AG10803 (cell line): ENCODE data around the gene GALNT7.

Experiments
- DNase-seq: peaks from one replicate; pipeline ENCODE4 v3.0.0; 2010; ENCODE audit warnings: low read depth
- H3K4me3 ChIP-seq: 2 replicates; pipeline ENCODE4 v1.5.1; 2011; ENCODE audit warnings: mild to moderate bottlenecking, low read length, control low read depth
- TF ChIP-seq, protein P1 (sequence below): conservative IDR thresholded peaks from 2 replicates; pipeline ENCODE4 v1.5.1; 2011; ENCODE audit warnings: mild to moderate bottlenecking, low read length, control low read depth, inconsistent platforms

Gene GALNT7

GRCh38 chr4:173277340-173277739 lies 108.7 kb downstream of the GALNT7 start:
- TF ChIP-seq, protein P1, sequence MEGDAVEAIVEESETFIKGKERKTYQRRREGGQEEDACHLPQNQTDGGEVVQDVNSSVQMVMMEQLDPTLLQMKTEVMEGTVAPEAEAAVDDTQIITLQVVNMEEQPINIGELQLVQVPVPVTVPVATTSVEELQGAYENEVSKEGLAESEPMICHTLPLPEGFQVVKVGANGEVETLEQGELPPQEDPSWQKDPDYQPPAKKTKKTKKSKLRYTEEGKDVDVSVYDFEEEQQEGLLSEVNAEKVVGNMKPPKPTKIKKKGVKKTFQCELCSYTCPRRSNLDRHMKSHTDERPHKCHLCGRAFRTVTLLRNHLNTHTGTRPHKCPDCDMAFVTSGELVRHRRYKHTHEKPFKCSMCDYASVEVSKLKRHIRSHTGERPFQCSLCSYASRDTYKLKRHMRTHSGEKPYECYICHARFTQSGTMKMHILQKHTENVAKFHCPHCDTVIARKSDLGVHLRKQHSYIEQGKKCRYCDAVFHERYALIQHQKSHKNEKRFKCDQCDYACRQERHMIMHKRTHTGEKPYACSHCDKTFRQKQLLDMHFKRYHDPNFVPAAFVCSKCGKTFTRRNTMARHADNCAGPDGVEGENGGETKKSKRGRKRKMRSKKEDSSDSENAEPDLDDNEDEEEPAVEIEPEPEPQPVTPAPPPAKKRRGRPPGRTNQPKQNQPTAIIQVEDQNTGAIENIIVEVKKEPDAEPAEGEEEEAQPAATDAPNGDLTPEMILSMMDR: no peak
- no peak for DNase-seq
- H3K4me3 ChIP-seq: no peak overlapping the region

- no peak overlapping the region for H3K4me3 ChIP-seq
- no peak for DNase-seq
- TF ChIP-seq, protein P1: no peak
Observed at GRCh38 chr4:173280998-173281397, 112.4 kb downstream of the GALNT7 start.

DNA sequence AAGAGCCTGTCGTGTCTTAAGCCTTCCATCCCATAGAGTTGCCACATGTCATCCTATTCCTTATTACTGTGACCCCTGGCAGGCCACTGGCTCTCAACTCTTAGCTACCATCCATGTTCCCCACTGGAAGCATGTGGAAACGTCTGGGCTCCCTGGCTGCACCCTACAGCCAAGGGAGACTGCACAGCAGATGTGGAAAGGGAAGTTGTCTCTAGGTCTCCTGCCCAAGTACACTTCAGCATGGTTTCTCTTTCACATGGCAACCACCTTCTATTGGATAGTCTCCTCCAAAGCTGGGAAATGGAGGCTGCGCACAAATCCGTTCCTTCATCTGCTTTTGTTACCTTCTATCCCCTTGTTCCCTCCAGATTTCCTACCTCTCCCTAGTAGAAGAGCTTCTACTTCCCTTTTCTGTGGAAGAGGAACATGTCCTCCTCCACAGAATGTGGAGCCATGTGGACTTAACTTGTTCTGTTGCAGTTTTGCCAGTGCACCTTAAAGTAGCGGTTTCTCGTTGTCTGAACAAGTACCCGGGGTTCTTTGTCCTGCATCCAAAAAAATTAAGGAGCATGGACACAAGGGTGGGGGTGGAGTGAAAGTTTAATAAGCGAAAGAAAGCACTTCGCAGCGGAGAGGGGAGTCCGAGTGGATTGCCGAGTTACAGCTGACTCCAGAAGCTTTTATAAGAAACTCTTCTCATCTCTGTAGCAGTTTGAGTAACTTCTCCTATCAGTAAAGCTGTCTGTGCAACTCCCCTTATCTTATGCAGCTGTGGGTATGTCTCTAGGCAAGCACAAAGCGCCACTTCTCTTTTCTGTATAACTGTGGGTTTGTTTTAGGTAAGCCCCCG lies 113.0 kb downstream of the GALNT7 start:
- H3K4me3 ChIP-seq: no peak overlapping the region
- DNase-seq: no peak
- TF ChIP-seq, protein P1: no peak

- no peak for DNase-seq
- no peak overlapping the region for H3K4me3 ChIP-seq
- TF ChIP-seq, protein P1: no peak
Observed at GRCh38 chr4:173282256-173282562, 113.6 kb downstream of the GALNT7 start.

DNA sequence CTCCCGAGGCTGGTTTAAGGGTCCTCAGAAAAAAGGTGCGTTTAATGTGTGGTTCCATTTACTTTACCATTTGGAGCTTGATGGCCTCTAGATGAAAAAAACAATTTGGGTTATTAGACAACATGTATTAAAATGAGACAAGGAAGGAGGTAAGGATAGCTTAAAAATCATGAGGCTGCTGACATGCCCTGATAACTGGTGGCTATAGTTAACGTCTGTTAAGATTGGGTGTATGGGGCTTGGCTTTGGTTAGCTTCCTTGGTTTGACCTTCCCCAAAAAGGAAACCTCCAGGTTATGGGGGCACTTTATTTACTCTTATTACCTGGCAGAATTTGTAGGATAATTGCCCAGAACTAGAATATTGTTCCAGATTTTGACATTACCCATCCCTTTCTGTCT lies 114.0 kb downstream of the GALNT7 start:
- DNase-seq: no peak
- H3K4me3 ChIP-seq: no peak overlapping the region
- TF ChIP-seq, protein P1: no peak

DNA sequence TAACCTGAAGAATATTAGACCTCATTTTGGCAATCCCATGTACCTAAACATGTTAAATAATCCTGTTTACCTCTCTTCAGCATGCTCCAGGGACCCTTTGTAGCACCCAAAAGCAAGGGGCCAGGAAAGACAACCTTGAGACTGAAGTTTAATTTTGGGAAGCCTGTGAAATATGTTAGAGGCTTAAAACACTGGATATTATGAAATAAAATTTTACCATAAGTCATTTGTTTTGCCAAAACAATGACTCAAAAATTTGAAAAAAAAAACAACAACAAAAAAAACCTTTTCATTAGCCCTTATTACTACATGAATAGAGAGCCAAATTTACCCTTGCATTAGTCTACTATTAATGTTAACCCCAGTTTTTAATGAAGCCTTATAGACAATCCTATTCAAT lies 115.9 kb downstream of the GALNT7 start:
- TF ChIP-seq, protein P1: no peak
- no peak for DNase-seq
- H3K4me3 ChIP-seq: no peak overlapping the region

DNA sequence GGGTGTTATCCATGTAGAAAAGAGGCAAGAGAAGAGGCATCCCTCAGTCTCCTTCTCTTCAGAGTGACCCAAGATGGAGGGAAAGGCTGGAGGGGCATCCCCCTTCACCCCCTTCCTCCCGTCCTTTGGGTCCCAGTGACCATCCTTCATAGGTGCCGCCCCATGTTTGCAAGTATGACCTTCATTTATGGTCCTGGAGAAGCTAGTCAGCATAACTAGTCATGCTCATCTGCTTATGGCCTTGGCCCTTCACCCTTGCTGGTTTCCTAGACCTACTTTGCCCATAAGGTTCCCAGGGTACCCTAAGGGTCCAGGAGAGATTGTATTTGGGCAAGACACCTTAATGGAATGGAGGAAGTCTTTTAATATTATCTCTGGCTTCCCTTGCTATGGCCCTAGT lies 118.9 kb downstream of the GALNT7 start:
- DNase-seq: no peak
- H3K4me3 ChIP-seq: no peak overlapping the region
- TF ChIP-seq, protein P1: no peak
